GM23338 (cell line): ENCODE results near the gene INPP4A. TPM values are rescaled to one million over a fixed set of nuclear protein-coding genes. Genes with fewer than 3 reads are reported as not detected.

Source experiments
- ATAC-seq: fragments of 200-7000 bp; cut with Tn5 transposase; 3 replicates; pipeline ENCODE4 v1.9.1; 2020
- DNase-seq: peaks from one replicate; pipeline ENCODE4 v3.0.0-alpha.2; 2015; ENCODE audit warnings: low spot score
- H2AFZ ChIP-seq: fragments of 200-600 bp; sonication (generic); 2 replicates; pipeline ENCODE4 v1.8.0; 2016; ENCODE audit warnings: antibody characterized with exemption, mild to moderate bottlenecking, moderate library complexity
- H3F3A ChIP-seq: fragments of 200-600 bp; sonication (generic); replicated peaks from 2 replicates; pipeline ENCODE4 v1.8.0; 2017; ENCODE audit warnings: antibody characterized with exemption, mixed run types, low read depth
- H3K27ac ChIP-seq: fragments of 200-600 bp; sonication (generic); 2 replicates; pipeline ENCODE4 v1.6.1; 2016; ENCODE audit warnings: low read depth
- H3K27me3 ChIP-seq: fragments of 200-600 bp; sonication (generic); 2 replicates; pipeline ENCODE4 v1.8.0; 2016; ENCODE audit warnings: mild to moderate bottlenecking, mixed run types, moderate library complexity; ENCODE audit not compliant: insufficient read depth
- H3K36me3 ChIP-seq: fragments of 200-600 bp; sonication (generic); 2 replicates; pipeline ENCODE4 v1.8.0; 2016; ENCODE audit warnings: mild to moderate bottlenecking; ENCODE audit not compliant: insufficient read depth
- H3K4me1 ChIP-seq: fragments of 200-600 bp; sonication (generic); 2 replicates; pipeline ENCODE4 v1.8.0; 2016; ENCODE audit warnings: mild to moderate bottlenecking, moderate library complexity; ENCODE audit not compliant: insufficient read depth
- H3K4me2 ChIP-seq: fragments of 200-600 bp; sonication (generic); 2 replicates; pipeline ENCODE4 v1.7.1; 2017; ENCODE audit warnings: mixed run types
- H3K4me3 ChIP-seq: fragments of 200-600 bp; sonication (generic); 2 replicates; pipeline ENCODE4 v1.6.1; 2016; ENCODE audit warnings: mixed run types
- H3K79me2 ChIP-seq: fragments of 200-600 bp; sonication (generic); replicated peaks from 2 replicates; pipeline ENCODE4 v1.8.0; 2017; ENCODE audit warnings: mild to moderate bottlenecking; ENCODE audit not compliant: insufficient read depth
- H3K9me2 ChIP-seq: fragments of 200-600 bp; sonication (generic); 2 replicates; pipeline ENCODE4 v1.8.0; 2017; ENCODE audit not compliant: insufficient read depth
- H4K20me1 ChIP-seq: fragments of 200-600 bp; sonication (generic); replicated peaks from 2 replicates; pipeline ENCODE4 v1.8.0; 2017; ENCODE audit warnings: mild to moderate bottlenecking; ENCODE audit not compliant: insufficient read depth
- H3K27ac Mint-ChIP-seq: 2 replicates; pipeline ENCODE4 v1.8.0; 2020; ENCODE audit warnings: inconsistent platforms, mild to moderate bottlenecking, moderate library complexity, mixed read lengths
- H3K27me3 Mint-ChIP-seq: 3 replicates; pipeline ENCODE4 v1.8.0; 2022; ENCODE audit warnings: low read depth, mild to moderate bottlenecking, moderate library complexity, mixed read lengths, inconsistent platforms; ENCODE audit not compliant: insufficient read depth, poor library complexity
- H3K36me3 Mint-ChIP-seq: 3 replicates; pipeline ENCODE4 v1.8.0; 2021; ENCODE audit warnings: low read depth, mild to moderate bottlenecking, inconsistent platforms, moderate library complexity, mixed read lengths
- H3K4me1 Mint-ChIP-seq: 3 replicates; pipeline ENCODE4 v1.8.0; 2020; ENCODE audit warnings: mild to moderate bottlenecking, inconsistent platforms, mixed read lengths
- H3K4me3 Mint-ChIP-seq: 3 replicates; pipeline ENCODE4 v1.8.0; 2021; ENCODE audit warnings: moderate library complexity, mild to moderate bottlenecking, inconsistent platforms, mixed read lengths
- H3K9me3 Mint-ChIP-seq: 3 replicates; pipeline ENCODE4 v1.8.0; 2020; ENCODE audit warnings: moderate library complexity, mild to moderate bottlenecking, inconsistent platforms, mixed read lengths
- CREB1 ChIP-seq: fragments of 250-450 bp; sonication (Bioruptor Pico); IDR thresholded peaks from 2 replicates; pipeline ENCODE4 v1.5.0; 2020; ENCODE audit warnings: low read depth, mild to moderate bottlenecking, moderate library complexity
- CTCF ChIP-seq, 2 experiments: fragments of 200-600 bp in 1 of 2; sonication (generic) in 1 of 2; conservative IDR thresholded peaks; 2 replicates each; pipeline versions ENCODE4 v1.5.1 to v1.6.1; 2016 to 2017; ENCODE audit warnings: antibody characterized with exemption in 2 of 2, low read depth in 2 of 2, mild to moderate bottlenecking in 2 of 2, moderate library complexity in 1 of 2
- ETS1 ChIP-seq: IDR thresholded peaks from 2 replicates; pipeline ENCODE4 v1.6.1; 2016; ENCODE audit warnings: antibody characterized with exemption
- NANOG ChIP-seq: IDR thresholded peaks from 2 replicates; pipeline ENCODE4 v1.6.1; 2016; ENCODE audit warnings: antibody characterized with exemption, borderline replicate concordance
- POLR2AphosphoS5 ChIP-seq: IDR thresholded peaks from 2 replicates; pipeline ENCODE4 v1.6.1; 2016; ENCODE audit warnings: antibody characterized with exemption, low read depth
- STAT1 ChIP-seq: IDR thresholded peaks from one replicate; pipeline ENCODE4 v1.6.1; 2016; ENCODE audit warnings: antibody characterized with exemption; ENCODE audit not compliant: unreplicated experiment
- ZNF114 ChIP-seq: fragments of 250-450 bp; sonication (Bioruptor Pico); IDR thresholded peaks from 2 replicates; pipeline ENCODE4 v1.5.0; 2020; ENCODE audit warnings: mild to moderate bottlenecking, moderate library complexity
- ZNF331 ChIP-seq: fragments of 250-450 bp; sonication (Bioruptor Pico); IDR thresholded peaks from 2 replicates; pipeline ENCODE4 v1.5.0; 2020; ENCODE audit warnings: low read depth, mild to moderate bottlenecking, moderate library complexity
- ZNF462 ChIP-seq: fragments of 250-450 bp; sonication (Bioruptor Pico); IDR thresholded peaks from 2 replicates; pipeline ENCODE4 v1.5.0; 2020; ENCODE audit warnings: mild to moderate bottlenecking, moderate library complexity
- polyA plus RNA-seq: library from polyadenylated mRNA; unstranded; fragments of >200 nt; fragmentation: Nextera tagmentation; extraction: Ambion mirVana; gene quantifications from 2 replicates; pipeline ENCODE4 v1.2.1, GENCODE V29; 2016
- total RNA-seq: library from RNA; depleted of rRNA; stranded (reverse); fragments of >200 nt; shearing (Covaris generic); gene quantifications from 2 replicates; pipeline ENCODE4 v1.2.3, GENCODE V29; 2014

Gene INPP4A
- total and polyA plus RNA-seq, 2 experiments from 2014 or later = 8.5 to 36.9 TPM

- H3K4me1 ChIP-seq = no peaks in the 10 kb centered on the region
- H3K4me3 ChIP-seq = no peak overlapping the region
- 0 out of 2 replicates have a peak, but pooled peaks cover 9% of the 10 kb centered on the region for H3K9me2 ChIP-seq
- H4K20me1 ChIP-seq = no peaks in the 10 kb centered on the region; the same call in 1 of the 2 replicates
- no peak for DNase-seq
- no peaks in the 10 kb centered on the region for H3K36me3 ChIP-seq
- H3F3A ChIP-seq = no peaks in the 10 kb centered on the region
- H3K4me3 Mint-ChIP-seq = no peak overlapping the region
- no peak overlapping the region for H3K27ac Mint-ChIP-seq
- no peak for TF ChIP-seq ZNF331 (CRISPR knock-in tag)
- TF ChIP-seq ZNF114 (CRISPR knock-in tag) = no peak
- TF ChIP-seq STAT1 = no peak
- no peak for TF ChIP-seq CTCF (conservative IDR thresholded peaks at IDR 0.05; ENCODE audit: low read depth in 2 of 2)
- no peak for TF ChIP-seq NANOG
- TF ChIP-seq ETS1 = no peak
- TF ChIP-seq CREB1 (CRISPR knock-in tag) = no peak
- no peak for TF ChIP-seq ZNF462 (CRISPR knock-in tag)
- no peak for TF ChIP-seq POLR2AphosphoS5
- no peak overlapping the region for H3K27ac ChIP-seq
- no peak overlapping the region for H2AFZ ChIP-seq
- H3K27me3 Mint-ChIP-seq = peaks cover 4% of the 10 kb centered on the region
- no peak overlapping the region for H3K4me2 ChIP-seq
- no peaks in the 10 kb centered on the region for H3K9me3 Mint-ChIP-seq
- H3K4me1 Mint-ChIP-seq = peaks cover 27% of the 10 kb centered on the region
- ATAC-seq = no peak
- H3K79me2 ChIP-seq = peaks cover 41% of the 10 kb centered on the region
- H3K36me3 Mint-ChIP-seq = peaks cover 3% of the 10 kb centered on the region; the same call in 1 of the 3 replicates
- no peaks in the 10 kb centered on the region for H3K27me3 ChIP-seq
Observed at GRCh38 chr2:98506881-98507280, 62.2 kb downstream of the INPP4A start.
